Mesenchymal stem cell (in vitro differentiated cells and primary cell): ENCODE data around the gene SLC25A13.

ENCODE experiments used
- DNase-seq: peaks from one replicate; pipeline ENCODE4 v3.0.0-alpha.2; 2013
- H2AFZ ChIP-seq: one replicate; pipeline ENCODE4 v1.6.1; 2013; ENCODE audit warnings: low read depth, mild to moderate bottlenecking, control low read depth, inconsistent platforms, low read length, moderate library complexity
- H2AK5ac ChIP-seq: 2 replicates; pipeline ENCODE4 v1.6.1; 2013; ENCODE audit warnings: low read length, moderate library complexity, mild to moderate bottlenecking, inconsistent platforms; ENCODE audit not compliant: severe bottlenecking
- H2BK120ac ChIP-seq: one replicate; pipeline ENCODE4 v1.6.1; 2013; ENCODE audit warnings: low read depth, mild to moderate bottlenecking, inconsistent platforms, low read length, moderate library complexity
- H2BK12ac ChIP-seq, 2 experiments: one replicate each; pipeline ENCODE4 v1.6.1; 2013; ENCODE audit warnings: inconsistent platforms in 2 of 2, low read length in 2 of 2, mild to moderate bottlenecking in 2 of 2, moderate library complexity in 2 of 2, control low read depth in 1 of 2
- H2BK15ac ChIP-seq: one replicate; pipeline ENCODE4 v1.6.1; 2013; ENCODE audit warnings: mild to moderate bottlenecking, low read depth, inconsistent platforms; ENCODE audit not compliant: poor library complexity, severe bottlenecking
- H2BK5ac ChIP-seq: 2 replicates; pipeline ENCODE4 v1.6.1; 2013; ENCODE audit warnings: low read depth, mild to moderate bottlenecking, low read length, control low read depth, inconsistent platforms; ENCODE audit not compliant: poor library complexity, severe bottlenecking
- H3K14ac ChIP-seq, 2 experiments: one replicate each; pipeline ENCODE4 v1.6.1; 2013; ENCODE audit warnings: inconsistent platforms in 2 of 2, low read length in 2 of 2, control low read depth in 1 of 2, mild to moderate bottlenecking in 1 of 2, moderate library complexity in 1 of 2
- H3K18ac ChIP-seq, 2 experiments: one replicate each; pipeline ENCODE4 v1.6.1; 2013; ENCODE audit warnings: inconsistent platforms in 2 of 2, low read length in 2 of 2, control low read depth in 1 of 2, low read depth in 1 of 2, mild to moderate bottlenecking in 1 of 2
- H3K23ac ChIP-seq, 2 experiments: one replicate each; pipeline ENCODE4 v1.6.1; 2013; ENCODE audit warnings: inconsistent platforms in 2 of 2, low read length in 2 of 2, mild to moderate bottlenecking in 2 of 2, moderate library complexity in 2 of 2, control low read depth in 1 of 2
- H3K27ac ChIP-seq: 2 replicates; pipeline ENCODE4 v1.5.1; 2013; ENCODE audit warnings: mild to moderate bottlenecking, moderate library complexity, low read length, control low read depth, inconsistent platforms; ENCODE audit not compliant: poor library complexity, severe bottlenecking
- H3K27me3 ChIP-seq, 2 experiments: 2 replicates each; pipeline versions ENCODE4 v1.6.1 to v1.7.0; 2013; ENCODE audit warnings: low read length in 2 of 2, mild to moderate bottlenecking in 2 of 2, moderate library complexity in 2 of 2, control low read depth in 1 of 2, inconsistent platforms in 1 of 2; ENCODE audit not compliant: control insufficient read depth in 1 of 2, insufficient read depth in 1 of 2
- H3K36me3 ChIP-seq, 2 experiments: 2 replicates each; pipeline versions ENCODE4 v1.6.1 to v1.7.0; 2013; ENCODE audit warnings: low read length in 2 of 2, control low read depth in 1 of 2, inconsistent platforms in 1 of 2, low read depth in 1 of 2, mild to moderate bottlenecking in 1 of 2; ENCODE audit not compliant: insufficient read depth in 2 of 2, control insufficient read depth in 1 of 2
- H3K4ac ChIP-seq, 2 experiments: one replicate each; pipeline ENCODE4 v1.6.1; 2013; ENCODE audit warnings: inconsistent platforms in 2 of 2, low read length in 2 of 2, mild to moderate bottlenecking in 2 of 2, moderate library complexity in 2 of 2, control low read depth in 1 of 2, low read depth in 1 of 2
- H3K4me1 ChIP-seq: 2 replicates; pipeline ENCODE4 v1.6.1; 2013; ENCODE audit warnings: low read depth, low read length, control low read depth; ENCODE audit not compliant: control insufficient read depth, insufficient read depth
- H3K4me2 ChIP-seq: 2 replicates; pipeline ENCODE4 v1.6.1; 2013; ENCODE audit warnings: low read length, mild to moderate bottlenecking, inconsistent platforms; ENCODE audit not compliant: poor library complexity, severe bottlenecking
- H3K4me3 ChIP-seq, 2 experiments: 2 replicates each; pipeline versions ENCODE4 v1.5.1 to v1.7.0; 2013; ENCODE audit warnings: low read length in 2 of 2, mild to moderate bottlenecking in 2 of 2, control low read depth in 1 of 2, low read depth in 1 of 2; ENCODE audit not compliant: insufficient read depth in 1 of 2
- H3K79me1 ChIP-seq: replicated peaks from 2 replicates; pipeline ENCODE4 v1.6.1; 2013; ENCODE audit warnings: mild to moderate bottlenecking, control low read depth, low read length, inconsistent platforms; ENCODE audit not compliant: poor library complexity, severe bottlenecking
- H3K9ac ChIP-seq: 2 replicates; pipeline ENCODE4 v1.7.0; 2013; ENCODE audit warnings: mild to moderate bottlenecking, low read length, moderate library complexity
- H3K9me3 ChIP-seq: 2 replicates; pipeline ENCODE4 v1.7.0; 2013; ENCODE audit warnings: mild to moderate bottlenecking, low read length; ENCODE audit not compliant: control insufficient read depth
- H4K8ac ChIP-seq: one replicate; pipeline ENCODE4 v1.6.1; 2013; ENCODE audit warnings: inconsistent platforms, mild to moderate bottlenecking, low read length, moderate library complexity
- H4K91ac ChIP-seq: one replicate; pipeline ENCODE4 v1.6.1; 2013; ENCODE audit warnings: mild to moderate bottlenecking, low read length, inconsistent platforms
- WGBS: methylation state at CpG from one replicate; pipeline ENCODE4 v1.1.7; 2013; ENCODE audit warnings: mixed read lengths; 5-methylcytosine and 5-hydroxymethylcytosine counted together

SLC25A13 gene

DNA sequence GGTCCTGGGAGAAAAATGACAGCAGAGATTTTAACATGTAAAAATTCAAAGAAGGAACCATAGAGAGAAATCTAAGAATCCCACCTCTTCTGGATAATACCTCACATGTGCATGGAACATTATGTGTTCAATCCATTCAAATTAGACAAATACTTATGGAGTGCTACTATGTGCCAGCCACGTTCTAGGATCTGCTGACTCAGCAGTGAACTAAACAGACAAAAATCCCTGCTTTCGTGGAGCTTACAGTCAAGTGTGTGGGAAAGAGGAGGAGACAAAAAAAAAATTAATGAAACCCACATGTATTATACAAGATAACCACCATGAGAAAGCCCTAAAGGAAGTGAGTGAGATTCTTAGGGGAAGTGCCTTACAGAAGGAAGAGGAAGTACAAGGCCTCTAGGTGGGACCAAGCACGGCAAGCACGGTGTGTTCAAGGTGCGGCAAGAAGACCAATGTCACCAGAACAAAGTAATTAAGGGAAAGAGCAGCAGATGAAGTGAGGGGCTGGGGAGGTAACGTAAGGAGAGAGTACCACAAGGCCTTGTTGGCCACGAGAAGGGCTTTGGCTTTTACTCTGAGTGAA lies 71.0 kb downstream of the SLC25A13 start:
- no peak overlapping the region for H2BK15ac ChIP-seq
- no peak overlapping the region for H4K91ac ChIP-seq
- H3K18ac ChIP-seq = no peak overlapping the region
- H2BK120ac ChIP-seq = no peak overlapping the region
- H2BK5ac ChIP-seq = no peak overlapping the region
- H2AFZ ChIP-seq = no peak overlapping the region
- no peak overlapping the region for H2AK5ac ChIP-seq
- H3K14ac ChIP-seq = no peak overlapping the region
- WGBS = 79% methylated on average over 5 of the region's 7 CpGs
- H3K4me3 ChIP-seq = no peak overlapping the region
- no peaks in the 10 kb centered on the region for H3K27me3 ChIP-seq
- no peak for DNase-seq
- no peak overlapping the region for H3K23ac ChIP-seq
- H3K4me2 ChIP-seq = no peak overlapping the region
- no peaks in the 10 kb centered on the region for H3K36me3 ChIP-seq
- no peaks in the 10 kb centered on the region for H3K9me3 ChIP-seq
- no peak overlapping the region for H3K9ac ChIP-seq
- H3K27ac ChIP-seq = no peak overlapping the region
- H4K8ac ChIP-seq = no peak overlapping the region
- H3K4me1 ChIP-seq = no peaks in the 10 kb centered on the region
- peaks cover 20% of the 10 kb centered on the region for H3K79me1 ChIP-seq
- no peak overlapping the region for H3K4ac ChIP-seq
- H2BK12ac ChIP-seq = no peak overlapping the region

DNA sequence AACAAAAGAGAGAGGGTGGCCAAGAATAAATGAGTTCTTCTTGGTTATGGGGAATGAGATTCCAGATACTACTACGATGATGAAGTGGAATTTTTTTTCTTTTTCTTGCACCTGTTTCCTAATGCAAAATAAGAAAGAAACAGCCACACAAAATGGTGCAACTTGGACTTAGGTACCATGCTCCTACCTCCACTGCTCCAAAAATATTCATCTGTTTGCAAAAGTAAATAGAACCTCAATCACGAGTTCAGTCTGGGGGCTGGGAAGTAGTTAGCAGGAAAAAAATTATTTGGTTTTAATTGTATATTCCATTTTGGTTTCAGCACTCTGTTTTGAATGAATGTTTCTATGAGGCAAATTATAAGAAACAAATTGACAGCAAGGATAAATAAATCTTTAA lies 73.5 kb downstream of the SLC25A13 start:
- H3K4ac ChIP-seq = no peak overlapping the region
- no peak overlapping the region for H2AFZ ChIP-seq
- no peak for DNase-seq
- no peak overlapping the region for H3K18ac ChIP-seq
- no peak overlapping the region for H3K14ac ChIP-seq
- H3K27me3 ChIP-seq = no peaks in the 10 kb centered on the region
- peaks cover 24% of the 10 kb centered on the region for H3K79me1 ChIP-seq
- H3K36me3 ChIP-seq = no peaks in the 10 kb centered on the region
- H4K91ac ChIP-seq = no peak overlapping the region
- H3K4me2 ChIP-seq = no peak overlapping the region
- no peak overlapping the region for H2BK12ac ChIP-seq
- H3K27ac ChIP-seq = no peak overlapping the region
- H3K4me1 ChIP-seq = no peaks in the 10 kb centered on the region
- H3K4me3 ChIP-seq = no peak overlapping the region
- H2BK120ac ChIP-seq = no peak overlapping the region
- H4K8ac ChIP-seq = no peak overlapping the region
- H3K9me3 ChIP-seq = no peaks in the 10 kb centered on the region
- no peak overlapping the region for H2AK5ac ChIP-seq
- 90% methylated on average over 2 of the region's 2 CpGs for WGBS
- H2BK5ac ChIP-seq = no peak overlapping the region
- no peak overlapping the region for H3K9ac ChIP-seq
- H2BK15ac ChIP-seq = no peak overlapping the region
- H3K23ac ChIP-seq = no peak overlapping the region

DNA sequence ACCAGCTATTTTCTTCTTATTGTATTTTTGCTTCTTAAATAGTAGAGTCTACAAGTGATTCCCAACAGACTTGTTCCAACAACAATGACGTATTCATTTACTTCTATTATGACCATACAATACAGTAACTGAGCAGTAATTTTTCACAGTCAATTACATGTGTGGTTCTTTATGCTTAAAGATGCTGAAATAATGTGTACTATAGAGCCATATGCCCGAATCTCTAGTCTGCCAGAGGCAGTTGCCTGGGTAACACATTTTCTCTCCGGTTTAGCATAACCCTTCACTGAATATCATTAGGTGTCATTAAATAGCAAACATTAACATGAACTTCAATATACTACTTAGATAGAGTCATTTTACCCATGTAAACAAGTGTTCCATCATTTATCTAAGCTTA lies 75.0 kb downstream of the SLC25A13 start:
- no peaks in the 10 kb centered on the region for H3K36me3 ChIP-seq

DNA sequence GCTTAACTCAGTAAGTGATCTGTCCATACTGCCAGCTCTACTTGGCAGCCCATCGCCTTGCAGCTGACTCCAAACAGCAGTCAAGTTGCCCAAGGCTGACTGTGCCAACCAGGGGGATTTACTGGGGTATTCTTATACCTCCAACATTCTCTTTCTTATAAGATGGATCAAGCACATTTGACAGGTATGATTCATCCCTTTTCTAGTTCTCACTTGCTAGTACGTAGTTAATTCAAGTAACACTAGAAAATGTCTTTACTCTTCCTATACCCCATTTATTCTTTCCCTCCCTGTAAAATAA lies 77.0 kb downstream of the SLC25A13 start:
- 98% methylated on average over 2 of the region's 2 CpGs for WGBS
- no peak overlapping the region for H2AK5ac ChIP-seq
- no peak overlapping the region for H2BK12ac ChIP-seq
- no peak overlapping the region for H3K23ac ChIP-seq
- H3K4ac ChIP-seq = no peak overlapping the region
- H3K9me3 ChIP-seq = no peaks in the 10 kb centered on the region
- H2BK15ac ChIP-seq = no peak overlapping the region
- H3K4me3 ChIP-seq = no peak overlapping the region
- no peak for DNase-seq
- no peaks in the 10 kb centered on the region for H3K36me3 ChIP-seq
- H4K91ac ChIP-seq = no peak overlapping the region
- H3K18ac ChIP-seq = no peak overlapping the region
- no peak overlapping the region for H4K8ac ChIP-seq
- H3K4me1 ChIP-seq = no peaks in the 10 kb centered on the region
- no peak overlapping the region for H2BK120ac ChIP-seq
- no peak overlapping the region for H3K27ac ChIP-seq
- H2AFZ ChIP-seq = no peak overlapping the region
- no peaks in the 10 kb centered on the region for H3K27me3 ChIP-seq
- H3K14ac ChIP-seq = no peak overlapping the region
- no peak overlapping the region for H3K4me2 ChIP-seq
- H3K79me1 ChIP-seq = peaks cover 21% of the 10 kb centered on the region
- no peak overlapping the region for H3K9ac ChIP-seq
- no peak overlapping the region for H2BK5ac ChIP-seq

More for the DNA sequence above, 75.0 kb downstream of the SLC25A13 start:
- Histone ChIP-seq H3K18ac (no peak overlapping the region), H4K8ac (no peak overlapping the region), H2BK5ac (no peak overlapping the region), H3K27me3 (no peaks in the 10 kb centered on the region), H2BK120ac (no peak overlapping the region), H3K4ac (no peak overlapping the region), H3K9ac (no peak overlapping the region), H4K91ac (no peak overlapping the region), H2AK5ac (no peak overlapping the region), H3K27ac (no peak overlapping the region), H3K4me1 (no peaks in the 10 kb centered on the region), H3K4me2 (no peak overlapping the region), H3K23ac (no peak overlapping the region), H3K9me3 (no peaks in the 10 kb centered on the region), H2BK15ac (no peak overlapping the region), H2BK12ac (no peak overlapping the region), H3K79me1 (peaks cover 24% of the 10 kb centered on the region), H3K14ac (no peak overlapping the region), H3K4me3 (no peak overlapping the region), H2AFZ (no peak overlapping the region)
- DNase-seq = no peak
- WGBS = no CpG with 5 or more reads among the region's 3 CpGs
